ES-I3 (cell line): ENCODE data around the gene AGR3.

Source experiments
- H3K36me3 ChIP-seq: 2 replicates; pipeline ENCODE4 v1.6.1; 2013; ENCODE audit warnings: mild to moderate bottlenecking, low read length, control low read depth, moderate library complexity; ENCODE audit not compliant: insufficient read depth
- H3K4me1 ChIP-seq: 2 replicates; pipeline ENCODE4 v1.6.1; 2013; ENCODE audit warnings: mild to moderate bottlenecking, control low read depth, low read length; ENCODE audit not compliant: insufficient read depth
- H3K9ac ChIP-seq: 2 replicates; pipeline ENCODE4 v1.6.1; 2013; ENCODE audit warnings: low read depth, mild to moderate bottlenecking, low read length, moderate library complexity
- H3K9me3 ChIP-seq: 2 replicates; pipeline ENCODE4 v1.6.1; 2013; ENCODE audit warnings: mild to moderate bottlenecking, low read length, moderate library complexity; ENCODE audit not compliant: control insufficient read depth, insufficient read depth

The AGR3 gene

GRCh38 chr7:16913643-16914042 is 31.9 kb upstream of the AGR3 start:
- Histone ChIP-seq H3K36me3 (no peaks in the 10 kb centered on the region), H3K4me1 (peaks cover 17% of the 10 kb centered on the region), H3K9me3 (no peaks in the 10 kb centered on the region), H3K9ac (no peak overlapping the region)

- H3K36me3 ChIP-seq, result no peaks in the 10 kb centered on the region
- H3K4me1 ChIP-seq, result peaks cover 16% of the 10 kb centered on the region
- no peak overlapping the region for H3K9ac ChIP-seq
- H3K9me3 ChIP-seq, result no peaks in the 10 kb centered on the region
Measured at GRCh38 chr7:16912540-16912939, 30.8 kb upstream of the AGR3 start.

- H3K36me3 ChIP-seq, result no peaks in the 10 kb centered on the region
- no peak overlapping the region for H3K9ac ChIP-seq
- no peaks in the 10 kb centered on the region for H3K9me3 ChIP-seq
- H3K4me1 ChIP-seq, result peaks cover 11% of the 10 kb centered on the region; the same call in 1 of the 2 replicates
Measured at GRCh38 chr7:16908561-16908960, 26.8 kb upstream of the AGR3 start.

GRCh38 chr7:16905300-16906044 is 23.7 kb upstream of the AGR3 start:
- Histone ChIP-seq H3K9me3 (no peaks in the 10 kb centered on the region), H3K36me3 (no peaks in the 10 kb centered on the region), H3K4me1 (peaks cover 8% of the 10 kb centered on the region; the same call in 1 of the 2 replicates), H3K9ac (no peak overlapping the region)

GRCh38 chr7:16904076-16904475 is 22.3 kb upstream of the AGR3 start:
- H3K4me1 ChIP-seq, result peaks cover 8% of the 10 kb centered on the region; the same call in 1 of the 2 replicates
- H3K9me3 ChIP-seq, result no peaks in the 10 kb centered on the region
- no peaks in the 10 kb centered on the region for H3K36me3 ChIP-seq
- H3K9ac ChIP-seq, result no peak overlapping the region

- H3K36me3 ChIP-seq, result no peaks in the 10 kb centered on the region
- H3K9ac ChIP-seq, result no peak overlapping the region
- peaks cover 3% of the 10 kb centered on the region; the same call in 1 of the 2 replicates for H3K4me1 ChIP-seq
- H3K9me3 ChIP-seq, result no peaks in the 10 kb centered on the region; the same call in 1 of the 2 replicates
Measured at GRCh38 chr7:16900209-16900768, 18.5 kb upstream of the AGR3 start.

- Histone ChIP-seq H3K4me1 (no peaks in the 10 kb centered on the region), H3K36me3 (no peaks in the 10 kb centered on the region), H3K9ac (no peak overlapping the region), H3K9me3 (no peaks in the 10 kb centered on the region)
Measured at GRCh38 chr7:16891874-16892643, 10.3 kb upstream of the AGR3 start.

GRCh38 chr7:16891338-16891737 is 9.6 kb upstream of the AGR3 start:
- H3K9ac ChIP-seq, result no peak overlapping the region
- no peaks in the 10 kb centered on the region for H3K4me1 ChIP-seq
- H3K9me3 ChIP-seq, result no peaks in the 10 kb centered on the region
- no peaks in the 10 kb centered on the region for H3K36me3 ChIP-seq

- no peaks in the 10 kb centered on the region for H3K36me3 ChIP-seq
- no peaks in the 10 kb centered on the region for H3K9me3 ChIP-seq
- no peaks in the 10 kb centered on the region for H3K4me1 ChIP-seq
- no peak overlapping the region for H3K9ac ChIP-seq
Measured at GRCh38 chr7:16889851-16890415, 8.2 kb upstream of the AGR3 start.

GRCh38 chr7:16889305-16889704 is 7.5 kb upstream of the AGR3 start:
- no peaks in the 10 kb centered on the region for H3K36me3 ChIP-seq
- no peaks in the 10 kb centered on the region for H3K4me1 ChIP-seq
- H3K9me3 ChIP-seq, result no peaks in the 10 kb centered on the region
- no peak overlapping the region for H3K9ac ChIP-seq

GRCh38 chr7:16883918-16884317 is 2.1 kb upstream of the AGR3 start:
- Histone ChIP-seq H3K9me3 (no peaks in the 10 kb centered on the region), H3K4me1 (no peaks in the 10 kb centered on the region), H3K9ac (no peak overlapping the region), H3K36me3 (no peaks in the 10 kb centered on the region)

GRCh38 chr7:16880554-16880953 is 1.2 kb downstream of the AGR3 start:
- Histone ChIP-seq H3K9ac (no peak overlapping the region), H3K4me1 (no peaks in the 10 kb centered on the region), H3K36me3 (no peaks in the 10 kb centered on the region), H3K9me3 (no peaks in the 10 kb centered on the region)

GRCh38 chr7:16879181-16879580 is 2.6 kb downstream of the AGR3 start:
- Histone ChIP-seq H3K4me1 (no peaks in the 10 kb centered on the region), H3K36me3 (no peaks in the 10 kb centered on the region), H3K9me3 (no peaks in the 10 kb centered on the region), H3K9ac (no peak overlapping the region)

- Histone ChIP-seq H3K9ac (no peak overlapping the region), H3K36me3 (no peaks in the 10 kb centered on the region), H3K9me3 (no peaks in the 10 kb centered on the region), H3K4me1 (no peaks in the 10 kb centered on the region)
Measured at GRCh38 chr7:16875861-16876260, 5.9 kb downstream of the AGR3 start.
